GM12878 (cell line): Measurements from ENCODE around the gene WDFY4. TPM values are rescaled to one million over a fixed set of nuclear protein-coding genes. Genes with fewer than 3 reads are reported as not detected.

Experiments used
- ATAC-seq: fragments of 200-7000 bp; cut with Tn5 transposase; 3 replicates; pipeline ENCODE4 v1.9.1; 2020; ENCODE audit warnings: mild to moderate bottlenecking, moderate library complexity
- BruUV-seq: library from RNA; stranded (reverse); fragments of 400-500 nt; replicated peaks from 2 replicates; lab custom pipeline; 2021; lab: Mats Ljungman, UMichigan
- CTCF ChIA-PET: fragments of 300-600 bp; sonication (Branson Sonifier 250); formaldehyde crosslinking; extraction: SDS; loops from one replicate; lab custom pipeline; 2021; ENCODE audit warnings: inconsistent platforms; lab: Yijun Ruan, JAX
- POLR2A ChIA-PET: fragments of 350-600 bp; formaldehyde crosslinking; extraction: SDS; loops from one replicate; lab custom pipeline; 2021; ENCODE audit warnings: inconsistent platforms; lab: Charles Lee
- RAD21 ChIA-PET: fragments of 300-600 bp; sonication (Branson Sonifier 250); formaldehyde crosslinking; loops from one replicate; lab custom pipeline; 2023; ENCODE audit warnings: antibody characterized with exemption; ENCODE audit not compliant: unreplicated experiment; lab: Charles Lee
- SMC1A ChIA-PET: fragments of 300-600 bp; sonication (Branson Sonifier 250); formaldehyde crosslinking; loops from one replicate; lab custom pipeline; 2023; ENCODE audit not compliant: unreplicated experiment, uncharacterized antibody; lab: Charles Lee
- DNase-seq: peaks from one replicate; pipeline ENCODE4 v3.0.0-alpha.2; 2011; ENCODE audit warnings: low read depth, low spot score
- FAIRE-seq: peaks from 3 replicates; lab custom pipeline; 2011; peaks lifted over from hg19 to GRCh38; lab: Jason Lieb, UNC
- H2AFZ ChIP-seq: 2 replicates; pipeline ENCODE4 v1.6.0; 2011; ENCODE audit warnings: low read depth, low read length, control low read depth; ENCODE audit not compliant: control insufficient read depth
- H3K27ac ChIP-seq: 2 replicates; pipeline ENCODE4 v1.5.1; 2011; ENCODE audit warnings: control low read depth; ENCODE audit not compliant: control insufficient read depth, insufficient read depth
- H3K27me3 ChIP-seq, 2 experiments: replicated peaks in 1 of 2; 2 replicates each; pipeline versions ENCODE4 v1.6.0 to v1.6.1; 2011; ENCODE audit warnings: low read length in 1 of 2; ENCODE audit not compliant: control insufficient read depth in 2 of 2, insufficient read depth in 2 of 2
- H3K36me3 ChIP-seq, 2 experiments: 2 replicates each; pipeline ENCODE4 v1.5.1; 2011; ENCODE audit warnings: low read length in 1 of 2; ENCODE audit not compliant: control insufficient read depth in 2 of 2, insufficient read depth in 2 of 2
- H3K4me1 ChIP-seq: 2 replicates; pipeline ENCODE4 v1.6.1; 2011; ENCODE audit warnings: mild to moderate bottlenecking, low read length, moderate library complexity, mixed read lengths; ENCODE audit not compliant: control insufficient read depth, insufficient read depth
- H3K4me2 ChIP-seq: 2 replicates; pipeline ENCODE4 v1.6.0; 2011; ENCODE audit warnings: control low read depth; ENCODE audit not compliant: control insufficient read depth, insufficient read depth
- H3K4me3 ChIP-seq: fragments of 200-600 bp; sonication (generic); 2 replicates; pipeline ENCODE4 v1.5.1; 2016
- H3K79me2 ChIP-seq: 2 replicates; pipeline ENCODE4 v1.6.0; 2011; ENCODE audit warnings: low read length; ENCODE audit not compliant: control insufficient read depth, insufficient read depth
- H3K9ac ChIP-seq: 2 replicates; pipeline ENCODE4 v1.8.0; 2011; ENCODE audit warnings: low read length, control low read depth, mixed read lengths; ENCODE audit not compliant: control insufficient read depth, insufficient read depth
- H3K9me3 ChIP-seq: replicated peaks from 3 replicates; pipeline ENCODE4 v1.5.1; 2011; ENCODE audit warnings: mild to moderate bottlenecking, low read length; ENCODE audit not compliant: control insufficient read depth, insufficient read depth
- H4K20me1 ChIP-seq: 2 replicates; pipeline ENCODE4 v1.6.0; 2011; ENCODE audit not compliant: control insufficient read depth, insufficient read depth
- BHLHE40 ChIP-seq, 2 experiments: fragments of 450-650 bp in 1 of 2; IDR thresholded peaks; 2 replicates each; pipeline ENCODE4 v1.6.1; 2011 to 2017; ENCODE audit warnings: low read depth in 2 of 2, borderline replicate concordance in 1 of 2, improper control_type of control experiment in 1 of 2, low read length in 1 of 2, mild to moderate bottlenecking in 1 of 2
- SREBF2 ChIP-seq: IDR thresholded peaks from 2 replicates; pipeline ENCODE4 v1.6.1; 2012; ENCODE audit warnings: mild to moderate bottlenecking, low read length
- WGBS: methylation state at CpG from one replicate; pipeline ENCODE4 v1.1.6; 2016; ENCODE audit warnings: low lambda C conversion rate; ENCODE audit not compliant: insufficient replicate concordance, insufficient coverage; ENCODE audit errors: missing lambda C conversion rate; 5-methylcytosine and 5-hydroxymethylcytosine counted together
- in situ Hi-C: fragments of 300-500 bp; cut with MboI; formaldehyde crosslinking; loops from 9 replicates; pipeline ENCODE4 v1.14.3; 2018; ENCODE audit warnings: mixed read lengths
- intact Hi-C: fragments of 100-400 bp; cut with micrococcal nuclease; formaldehyde crosslinking; loops from one replicate; pipeline ENCODE4 v1.14.2; 2022; ENCODE audit not compliant: unreplicated experiment
- polyA plus RNA-seq, 11 experiments: library from polyadenylated mRNA; depleted of rRNA in 4 of 11; unstranded in 6 of 11; stranded (reverse) in 5 of 11; fragments of >200 nt; fragmentation: Nextera tagmentation in 4 of 11; fragmentation: Illumina TruSeq in 1 of 11; extraction: Ambion mirVana in 4 of 11; extraction: Trizol in 1 of 11; gene quantifications; 1 replicate in 1 of 11; 2 replicates in 10 of 11; pipeline versions ENCODE4 v1.2.1 to v1.2.3, GENCODE V29; 2011 to 2016; ENCODE audit warnings: inconsistent platforms in 2 of 11, missing spikeins in 2 of 11, low read depth in 1 of 11
- total RNA-seq, 4 experiments: library from RNA; depleted of rRNA in 3 of 4; stranded (reverse); fragments of >200 nt in 3 of 4; fragmentation: Illumina TruSeq in 1 of 4; extraction: Trizol in 1 of 4; gene quantifications; 2 replicates each; pipeline versions ENCODE4 v1.2.1 to v1.2.3, GENCODE V29; 2013 to 2021

The WDFY4 gene
- total and polyA plus RNA-seq, 10 of the 15 experiments (the other 5 are each of a cell fraction or from before 2014, with no cell fraction given) = 13.5 to 132 (median 47.3) TPM

GRCh38 chr10:48655411-48656240 lies 29.0 kb upstream of the WDFY4 start:
- CTCF ChIA-PET = interaction anchor here (0.7 to 13.6 kb wide), 80 partner anchors 8 to 884 kb away, joined by 3 to 664 read pairs (median 6); partner anchors contain the start of genes ARHGAP22 and ERCC6
- no peak for TF ChIP-seq SREBF2
- TF ChIP-seq BHLHE40 (IDR thresholded peaks at IDR 0.05; ENCODE audit: borderline replicate concordance in 1 of 2, low read depth in 2 of 2, low read length in 1 of 2) = peak in 1 of 2 experiments; percentile 4; a peak in 1 of 4 replicates

More at GRCh38 chr10:48655411-48656240, 29.0 kb upstream of the WDFY4 start:
- no peaks in the 10 kb centered on the region for H3K27me3 ChIP-seq
- DNase-seq (no peak), FAIRE-seq (no peak), ATAC-seq (peak; percentile 64)
- intact Hi-C loops = loop anchor here (1.0 to 5.0 kb wide), 4 partner anchors 47 to 857 kb away; no protein-coding TSS in a partner anchor
- SMC1A ChIA-PET = interaction anchor here (0.6 to 15.1 kb wide), 46 partner anchors 8 to 857 kb away, joined by 3 to 298 read pairs (median 5); partner anchors contain the start of gene ARHGAP22
- no peaks in the 10 kb centered on the region for H3K36me3 ChIP-seq
- H3K9me3 ChIP-seq = no peaks in the 10 kb centered on the region
- WGBS = 34% methylated on average over 55 of the region's 55 CpGs
- H2AFZ ChIP-seq = peak overlapping the region; percentile 56
- POLR2A ChIA-PET = interaction anchor here (0.6 to 1.7 kb wide), 9 partner anchors 21 to 104 kb away, joined by 3 to 7 read pairs (median 4); partner anchors contain the start of gene ARHGAP22
- peak overlapping the region; percentile 36; the same call in 1 of the 2 replicates for H3K9ac ChIP-seq
- H3K4me1 ChIP-seq = peaks cover 11% of the 10 kb centered on the region
- RAD21 ChIA-PET = interaction anchor here (0.6 to 15.3 kb wide), 61 partner anchors 7 to 883 kb away, joined by 3 to 383 read pairs (median 5); partner anchors contain the start of genes ARHGAP22, ERCC6 and WDFY4
- BruUV-seq = no TSS peak
- H3K79me2 ChIP-seq = peaks cover 2% of the 10 kb centered on the region
- H3K27ac ChIP-seq = no peak overlapping the region
- H4K20me1 ChIP-seq = no peaks in the 10 kb centered on the region
- peak overlapping the region; percentile 64 for H3K4me3 ChIP-seq
- in situ Hi-C loops = loop anchor here (5.0 kb wide), 3 partner anchors 103 to 293 kb away; no protein-coding TSS in a partner anchor
- H3K4me2 ChIP-seq = peak overlapping the region; percentile 100
